ENCODE data around the gene PSME2.

The PSME2 gene

GRCh38 chr14:24151404-24152080, 5.1 kb upstream of the PSME2 start:
- no peak for DNase-seq (ENCODE audit: low spot score)

GRCh38 chr14:24150993-24151392, 4.6 kb upstream of the PSME2 start:
- no peak for DNase-seq (ENCODE audit: low spot score)

DNA sequence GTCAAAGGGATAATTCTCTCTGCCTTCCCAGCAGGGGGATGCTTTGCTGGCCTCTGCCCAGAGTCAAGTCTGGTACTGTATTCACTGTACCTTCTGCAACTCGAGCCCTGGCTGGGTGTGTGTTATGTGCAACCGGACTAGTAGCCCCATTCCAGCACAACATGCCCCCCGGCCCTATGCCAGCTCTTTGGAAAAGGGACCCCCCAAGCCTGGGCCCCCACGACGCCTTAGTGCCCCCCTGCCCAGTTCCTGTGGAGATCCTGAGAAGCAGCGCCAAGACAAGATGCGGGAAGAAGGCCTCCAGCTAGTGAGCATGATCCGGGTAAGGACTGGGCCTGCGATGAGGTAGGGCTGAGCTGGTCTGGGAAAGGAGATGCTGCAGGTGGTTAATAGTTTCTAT, 4.2 kb upstream of the PSME2 start:
- DNase-seq (ENCODE audit: low spot score), result no peak

DNA sequence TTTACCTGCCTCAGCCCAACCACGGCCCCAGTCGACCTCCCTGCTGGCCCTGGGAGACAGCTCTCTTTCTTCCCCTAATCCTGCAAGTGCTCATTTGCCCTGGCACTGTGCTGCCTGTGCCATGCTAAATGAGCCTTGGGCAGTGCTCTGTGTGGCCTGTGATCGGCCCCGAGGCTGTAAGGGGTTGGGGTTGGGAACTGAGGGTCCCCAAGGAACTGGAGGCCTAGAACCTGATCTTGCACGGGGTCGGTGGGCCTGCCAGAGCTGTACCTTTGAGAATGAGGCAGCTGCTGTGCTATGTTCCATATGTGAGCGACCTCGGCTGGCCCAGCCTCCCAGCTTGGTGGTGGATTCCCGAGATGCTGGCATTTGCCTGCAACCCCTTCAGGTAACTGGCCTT, 3.7 kb upstream of the PSME2 start:
- DNase-seq (ENCODE audit: low spot score), result no peak

- no peak for DNase-seq (ENCODE audit: low spot score)
These were observed 3.0 kb upstream of the PSME2 start for GRCh38 chr14:24149302-24149969.

GRCh38 chr14:24147761-24148428, 1.5 kb upstream of the PSME2 start:
- DNase-seq (ENCODE audit: low spot score), result no peak

- peak; percentile 98 for DNase-seq (ENCODE audit: low spot score)
These were observed 759 bp upstream of the PSME2 start, which contains the start of gene RNF31 for GRCh38 chr14:24146978-24147760. RNF31 (plus strand) TSS chr14:24147498; CDS start chr14:24147699, 201 bp downstream.

DNA sequence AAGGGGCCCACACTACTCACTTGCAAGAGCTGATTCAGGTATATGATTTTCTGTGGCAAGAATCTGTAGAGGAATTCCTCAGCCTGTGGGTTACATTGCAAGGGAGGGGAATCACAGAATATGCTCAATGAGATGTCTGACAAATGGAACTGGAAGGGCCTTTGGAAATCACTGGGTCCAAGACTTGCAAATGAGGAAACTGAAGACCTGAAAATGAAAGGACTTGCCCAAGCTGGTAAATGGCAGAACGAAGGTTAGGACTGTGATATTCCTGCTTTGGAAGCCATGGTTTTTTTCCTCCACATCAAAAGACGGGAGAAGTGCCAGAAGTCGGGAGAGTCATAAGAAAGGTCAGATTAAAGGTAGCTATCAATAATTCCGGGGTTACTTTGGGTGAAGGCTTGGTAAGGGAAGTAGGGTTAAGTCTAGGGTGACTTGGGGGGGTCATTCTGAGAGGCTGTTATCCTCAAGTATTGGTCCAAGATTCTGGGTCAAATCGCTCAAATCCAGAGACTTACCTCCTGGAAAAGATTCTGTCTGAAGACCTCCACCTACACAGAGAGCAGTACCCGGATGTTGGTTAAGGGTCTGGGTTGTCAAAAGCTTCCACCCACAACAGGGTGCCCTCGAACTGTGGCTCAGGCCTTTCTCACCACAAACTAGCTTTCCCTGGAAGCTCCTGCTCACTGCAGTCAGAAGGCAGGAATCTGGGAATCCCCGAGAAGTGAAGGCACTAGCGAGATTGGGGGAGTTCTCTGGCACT, 539 bp downstream of the PSME2 start:
- DNase-seq (ENCODE audit: low spot score), result peak; percentile 12

GRCh38 chr14:24145219-24145618, 1.2 kb downstream of the PSME2 start:
- DNase-seq (ENCODE audit: low spot score), result no peak

- no peak for DNase-seq (ENCODE audit: low spot score)
These were observed 2.0 kb downstream of the PSME2 start for GRCh38 chr14:24144451-24144850.

GRCh38 chr14:24143511-24143910, 2.9 kb downstream of the PSME2 start:
- DNase-seq (ENCODE audit: low spot score), result no peak

DNA sequence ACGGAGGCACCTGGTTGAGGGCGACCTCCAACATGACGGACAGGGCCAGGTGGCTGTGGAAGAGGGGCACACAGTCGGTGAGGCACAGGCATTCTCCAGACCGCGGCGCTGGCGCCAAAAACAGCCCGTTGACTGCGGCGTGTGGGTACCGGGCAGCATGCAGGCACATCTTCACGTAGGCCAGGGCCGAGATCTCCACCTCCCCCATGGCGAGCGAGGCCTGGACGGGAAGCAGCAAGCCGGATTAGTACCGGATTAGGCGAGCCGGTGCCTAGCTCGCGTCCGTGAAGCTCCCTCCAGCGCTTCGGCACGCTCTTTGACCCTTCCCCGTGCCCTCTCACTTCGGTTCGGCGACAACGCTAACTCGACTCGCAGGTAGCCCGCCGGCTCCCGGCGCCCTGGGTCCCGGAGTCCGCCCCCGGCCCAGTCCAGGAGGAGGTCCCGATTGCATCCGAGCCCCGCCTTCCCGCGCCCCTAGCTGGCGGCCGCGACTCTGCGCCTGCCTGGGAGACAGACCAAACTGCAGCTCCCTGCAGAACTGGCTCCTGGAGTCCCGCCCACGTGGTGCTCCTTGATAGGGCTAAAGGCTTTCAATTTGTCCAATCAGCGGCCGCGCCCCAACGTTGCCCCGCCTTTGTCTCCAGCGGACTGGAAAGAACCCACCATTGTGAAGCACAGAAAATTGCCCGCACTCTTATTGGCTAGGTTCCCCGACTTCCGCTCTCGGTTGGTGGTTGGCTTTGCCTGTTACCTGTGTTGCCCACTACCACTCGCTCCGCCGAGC, 5.1 kb downstream of the PSME2 start, which contains the start of gene EMC9:
EMC9 (minus strand) TSS at position 495 of the 784 bp plus-strand sequence; CDS start at position 208, 287 bp downstream.
- DNase-seq (ENCODE audit: low spot score), result peak; percentile 99

DNA sequence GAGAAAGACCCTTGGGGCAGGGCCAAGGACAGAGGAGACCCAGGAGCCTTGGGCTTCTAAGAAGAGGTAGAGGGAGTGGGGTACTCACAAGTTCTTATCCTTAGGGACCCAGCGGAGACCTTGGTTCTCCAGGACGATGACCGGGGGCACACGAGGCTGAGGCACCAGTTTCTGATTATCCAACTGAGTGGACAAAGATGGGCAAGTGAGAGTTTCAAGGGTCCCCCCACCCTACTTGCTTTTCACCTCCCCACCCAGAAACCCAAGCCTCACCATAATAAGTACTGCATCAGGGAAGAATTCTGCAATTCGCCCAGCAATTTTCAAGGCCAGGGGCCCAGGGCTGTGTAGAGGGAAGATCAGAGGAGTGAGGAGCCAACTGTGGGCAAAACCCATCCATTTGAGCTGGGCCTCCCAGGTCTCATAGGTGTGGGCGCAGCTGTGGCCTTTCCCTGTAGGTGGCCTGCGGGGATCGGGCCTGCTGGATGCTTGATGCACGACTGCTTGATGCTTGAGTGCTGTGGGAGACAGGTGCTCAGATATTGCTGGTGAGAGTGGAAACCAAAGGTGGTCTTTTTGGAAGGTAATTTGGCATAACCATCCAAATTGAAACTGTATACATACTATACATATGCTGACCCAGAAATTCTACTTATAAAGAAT, 7.0 kb downstream of the PSME2 start:
- no peak for DNase-seq (ENCODE audit: low spot score)

DNA sequence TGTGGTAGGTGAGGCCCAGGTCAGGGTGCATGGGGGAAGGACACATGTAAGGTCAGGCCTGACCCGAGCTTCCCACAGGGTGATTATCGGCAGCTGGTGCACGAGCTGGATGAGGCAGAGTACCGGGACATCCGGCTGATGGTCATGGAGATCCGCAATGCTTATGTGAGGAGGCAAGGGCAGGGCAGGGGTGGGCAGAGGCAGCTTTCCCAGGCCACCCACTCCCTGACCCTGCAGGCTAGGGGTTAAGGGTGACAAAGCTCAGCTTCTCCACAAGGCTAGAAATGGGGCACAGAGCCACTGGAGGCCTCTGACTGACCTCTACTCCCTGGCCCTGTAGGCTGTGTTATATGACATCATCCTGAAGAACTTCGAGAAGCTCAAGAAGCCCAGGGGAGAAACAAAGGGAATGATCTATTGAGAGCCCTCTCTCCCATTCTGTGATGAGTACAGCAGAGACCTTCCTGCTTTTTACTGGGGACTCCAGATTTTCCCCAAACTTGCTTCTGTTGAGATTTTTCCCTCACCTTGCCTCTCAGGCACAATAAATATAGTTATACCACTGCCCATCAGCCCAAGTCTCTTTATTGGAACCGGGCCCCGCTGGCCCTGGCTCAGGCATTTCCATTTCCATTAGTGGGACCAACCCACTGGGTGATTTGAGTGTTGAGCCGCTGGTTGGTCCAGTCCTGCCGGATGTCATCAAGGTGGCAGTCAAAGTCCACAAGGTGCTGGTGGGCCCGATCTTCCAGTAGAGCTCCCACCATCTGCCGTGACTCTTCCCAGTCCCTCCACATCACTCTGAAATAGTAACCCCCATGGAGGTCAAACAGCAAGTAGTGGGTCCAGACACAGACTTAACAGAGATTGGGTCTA, 7.8 kb downstream of the PSME2 start:
- DNase-seq (ENCODE audit: low spot score), result no peak

- no peak for DNase-seq (ENCODE audit: low spot score)
These were observed 8.6 kb downstream of the PSME2 start for GRCh38 chr14:24137529-24138395.

GRCh38 chr14:24136684-24137528, 9.5 kb downstream of the PSME2 start:
- no peak for DNase-seq (ENCODE audit: low spot score)
